SU-DHL-6 (cell line): ENCODE measurements around the gene C1orf116.

Experiments used
- H2AFZ ChIP-seq: fragments of 200-600 bp; sonication (generic); 2 replicates; pipeline ENCODE4 v1.6.1; 2014; ENCODE audit warnings: low read depth, mild to moderate bottlenecking, moderate library complexity, mixed read lengths, antibody characterized with exemption, low read length; ENCODE audit not compliant: severe bottlenecking
- H3F3A ChIP-seq: fragments of 200-600 bp; shearing (Covaris generic); 2 replicates; pipeline ENCODE4 v1.6.0; 2016; ENCODE audit warnings: antibody characterized with exemption, mild to moderate bottlenecking; ENCODE audit not compliant: insufficient read depth
- H3K27ac ChIP-seq: fragments of 200-600 bp; sonication (generic); 2 replicates; pipeline ENCODE4 v1.5.1; 2016; ENCODE audit warnings: low read depth, mild to moderate bottlenecking, low read length, moderate library complexity, mixed read lengths
- H3K27me3 ChIP-seq: fragments of 200-600 bp; sonication (generic), shearing (Covaris generic); 2 replicates; pipeline ENCODE4 v1.6.0; 2014; ENCODE audit warnings: mild to moderate bottlenecking, low read length
- H3K36me3 ChIP-seq: fragments of 200-600 bp; sonication (generic); 2 replicates; pipeline ENCODE4 v1.6.1; 2014; ENCODE audit warnings: mild to moderate bottlenecking, low read length, mixed read lengths
- H3K4me2 ChIP-seq: fragments of 300-600, 200-600 bp; shearing (Covaris generic), sonication (generic); 2 replicates; pipeline ENCODE4 v1.6.0; 2014; ENCODE audit warnings: low read length, low read depth, mild to moderate bottlenecking; ENCODE audit not compliant: poor library complexity, severe bottlenecking
- H3K4me3 ChIP-seq: fragments of 200-600 bp; sonication (generic); 2 replicates; pipeline ENCODE4 v1.5.1; 2014; ENCODE audit warnings: antibody characterized with exemption, low read length, mild to moderate bottlenecking, mixed read lengths; ENCODE audit not compliant: insufficient read depth, poor library complexity, severe bottlenecking
- H3K79me2 ChIP-seq: fragments of 200-600 bp; sonication (generic); 2 replicates; pipeline ENCODE4 v1.6.1; 2014; ENCODE audit warnings: mild to moderate bottlenecking, low read length, moderate library complexity; ENCODE audit not compliant: insufficient read depth
- H3K9ac ChIP-seq: fragments of 200-600 bp; sonication (generic); 2 replicates; pipeline ENCODE4 v1.7.0; 2014; ENCODE audit warnings: mild to moderate bottlenecking, low read length
- H3K9me2 ChIP-seq: fragments of 200-600 bp; sonication (generic); replicated peaks from 2 replicates; pipeline ENCODE4 v1.6.1; 2014; ENCODE audit warnings: low read length; ENCODE audit not compliant: insufficient read depth
- H3K9me3 ChIP-seq: fragments of 200-600 bp; sonication (generic); 2 replicates; pipeline ENCODE4 v1.6.1; 2014; ENCODE audit warnings: low read length, mixed read lengths; ENCODE audit not compliant: insufficient read depth
- H4K20me1 ChIP-seq: fragments of 200-600 bp; sonication (generic); 2 replicates; pipeline ENCODE4 v1.6.1; 2014; ENCODE audit warnings: low read depth, mild to moderate bottlenecking, antibody characterized with exemption, low read length, moderate library complexity, mixed read lengths
- EZH2phosphoT487 ChIP-seq: fragments of 200-600 bp; sonication (generic), shearing (Covaris generic); conservative IDR thresholded peaks from 2 replicates; pipeline ENCODE4 v1.6.1; 2018; ENCODE audit warnings: mild to moderate bottlenecking, antibody characterized with exemption, low read length, moderate library complexity, mixed read lengths
- TF ChIP-seq, protein P1 (sequence below): fragments of 200-600 bp; sonication (generic); IDR thresholded peaks from one replicate; pipeline ENCODE4 v1.5.1; 2017; ENCODE audit warnings: antibody characterized with exemption, mild to moderate bottlenecking, low read length, moderate library complexity; ENCODE audit not compliant: insufficient read depth, poor library complexity, severe bottlenecking

Gene C1orf116

DNA sequence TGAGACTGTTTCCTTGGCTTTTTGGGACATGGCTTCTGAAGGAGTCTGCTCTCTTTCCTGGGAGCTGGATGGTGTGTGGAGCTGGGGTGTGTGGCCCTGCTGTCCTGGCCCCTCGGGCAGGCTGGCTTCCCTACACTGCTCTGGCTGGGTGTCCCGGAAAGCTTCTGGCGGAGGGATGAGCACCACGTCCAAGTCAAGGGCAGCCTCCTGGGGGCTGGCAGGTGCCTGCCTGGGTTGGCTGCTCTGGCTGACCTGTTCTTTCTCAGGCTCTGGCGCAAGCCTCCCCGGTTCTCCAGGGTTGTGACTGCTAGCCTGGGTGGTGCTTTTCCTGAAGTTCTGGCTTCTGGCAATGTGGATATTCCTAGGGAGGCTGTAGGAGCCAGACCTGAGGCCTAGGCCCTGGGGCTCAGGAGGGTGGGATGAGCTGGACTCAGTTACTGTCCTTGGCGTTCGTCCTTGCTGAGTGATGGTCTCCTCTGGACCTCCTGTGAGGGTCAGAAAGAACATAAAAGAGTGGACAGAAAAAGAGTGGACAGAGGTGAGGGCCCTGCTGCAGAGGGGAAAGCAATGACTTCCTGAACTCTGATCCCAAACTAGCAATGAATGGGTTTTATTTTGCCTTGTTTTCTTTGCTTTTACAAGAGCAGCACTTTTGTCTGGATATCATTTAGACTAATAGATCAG lies 9.4 kb downstream of the C1orf116 start:
- H3K36me3 ChIP-seq, result no peaks in the 10 kb centered on the region
- H3K27me3 ChIP-seq, result no peaks in the 10 kb centered on the region
- no peaks in the 10 kb centered on the region for H3K9me2 ChIP-seq
- no peaks in the 10 kb centered on the region for H3K79me2 ChIP-seq
- H3K9me3 ChIP-seq, result no peaks in the 10 kb centered on the region
- H3K9ac ChIP-seq, result no peak overlapping the region
- H3F3A ChIP-seq, result no peaks in the 10 kb centered on the region
- H4K20me1 ChIP-seq, result no peaks in the 10 kb centered on the region
- no peak overlapping the region for H3K4me2 ChIP-seq
- no peak overlapping the region for H3K27ac ChIP-seq
- no peak overlapping the region for H2AFZ ChIP-seq
- TF ChIP-seq EZH2phosphoT487, result no peak
- TF ChIP-seq, protein P1, sequence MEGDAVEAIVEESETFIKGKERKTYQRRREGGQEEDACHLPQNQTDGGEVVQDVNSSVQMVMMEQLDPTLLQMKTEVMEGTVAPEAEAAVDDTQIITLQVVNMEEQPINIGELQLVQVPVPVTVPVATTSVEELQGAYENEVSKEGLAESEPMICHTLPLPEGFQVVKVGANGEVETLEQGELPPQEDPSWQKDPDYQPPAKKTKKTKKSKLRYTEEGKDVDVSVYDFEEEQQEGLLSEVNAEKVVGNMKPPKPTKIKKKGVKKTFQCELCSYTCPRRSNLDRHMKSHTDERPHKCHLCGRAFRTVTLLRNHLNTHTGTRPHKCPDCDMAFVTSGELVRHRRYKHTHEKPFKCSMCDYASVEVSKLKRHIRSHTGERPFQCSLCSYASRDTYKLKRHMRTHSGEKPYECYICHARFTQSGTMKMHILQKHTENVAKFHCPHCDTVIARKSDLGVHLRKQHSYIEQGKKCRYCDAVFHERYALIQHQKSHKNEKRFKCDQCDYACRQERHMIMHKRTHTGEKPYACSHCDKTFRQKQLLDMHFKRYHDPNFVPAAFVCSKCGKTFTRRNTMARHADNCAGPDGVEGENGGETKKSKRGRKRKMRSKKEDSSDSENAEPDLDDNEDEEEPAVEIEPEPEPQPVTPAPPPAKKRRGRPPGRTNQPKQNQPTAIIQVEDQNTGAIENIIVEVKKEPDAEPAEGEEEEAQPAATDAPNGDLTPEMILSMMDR, result no peak
- H3K4me3 ChIP-seq, result no peak overlapping the region

GRCh38 chr1:207021876-207022596 lies 10.5 kb downstream of the C1orf116 start:
- H3K9ac ChIP-seq, result no peak overlapping the region
- no peak overlapping the region for H3K4me2 ChIP-seq

DNA sequence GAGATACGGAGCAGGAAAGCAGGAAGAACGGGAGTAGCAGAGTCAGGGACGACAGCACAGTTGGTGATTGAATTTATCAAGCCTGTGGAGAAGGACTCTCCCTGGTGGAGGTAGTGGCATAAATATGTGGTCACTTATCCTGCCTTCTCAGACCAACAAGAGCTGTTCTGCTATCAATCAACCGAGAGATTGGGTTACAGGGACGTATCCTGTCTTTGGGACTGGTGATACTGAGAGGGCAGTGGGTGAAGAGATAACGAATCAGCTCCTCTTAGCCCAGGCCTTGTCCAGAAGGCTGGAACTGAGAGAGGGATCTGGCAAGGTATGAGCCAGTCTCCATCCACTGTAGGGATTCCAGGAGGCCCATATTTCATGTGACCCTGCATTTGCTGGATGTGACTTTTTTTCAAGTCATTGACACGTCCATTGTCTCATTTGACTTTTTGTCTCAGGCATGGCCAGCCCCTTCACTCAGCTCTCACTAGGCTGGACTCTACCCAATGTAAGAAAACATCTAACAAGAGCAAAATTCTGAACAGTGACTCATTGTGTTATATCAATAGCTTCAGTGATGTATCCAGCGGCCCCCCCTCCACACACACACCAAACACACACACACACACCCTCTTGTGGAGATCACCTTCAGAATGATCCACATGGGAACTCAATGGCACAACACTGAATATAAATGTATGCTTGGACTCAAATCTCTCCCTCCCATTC lies 11.3 kb downstream of the C1orf116 start:
- Histone ChIP-seq H3K27me3 (no peaks in the 10 kb centered on the region), H2AFZ (no peak overlapping the region), H4K20me1 (no peaks in the 10 kb centered on the region), H3K79me2 (no peaks in the 10 kb centered on the region), H3K4me3 (no peak overlapping the region), H3K9ac (no peak overlapping the region), H3K9me3 (no peaks in the 10 kb centered on the region), H3K4me2 (no peak overlapping the region), H3F3A (no peaks in the 10 kb centered on the region), H3K27ac (no peak overlapping the region), H3K36me3 (no peaks in the 10 kb centered on the region), H3K9me2 (no peaks in the 10 kb centered on the region)
- TF ChIP-seq, protein P1, result no peak
- no peak for TF ChIP-seq EZH2phosphoT487

More at GRCh38 chr1:207021876-207022596, 10.5 kb downstream of the C1orf116 start:
- Histone ChIP-seq H3F3A (no peaks in the 10 kb centered on the region), H3K9me2 (no peaks in the 10 kb centered on the region), H3K9me3 (no peaks in the 10 kb centered on the region), H3K27ac (no peak overlapping the region), H3K79me2 (no peaks in the 10 kb centered on the region), H3K27me3 (no peaks in the 10 kb centered on the region), H2AFZ (no peak overlapping the region), H4K20me1 (no peaks in the 10 kb centered on the region), H3K4me3 (no peak overlapping the region), H3K36me3 (no peaks in the 10 kb centered on the region)
- TF ChIP-seq, protein P1, result no peak
- no peak for TF ChIP-seq EZH2phosphoT487
